Glutamatergic neuron (in vitro differentiated cells): ENCODE data around the gene POLR3GL. TPM values are rescaled to one million over a fixed set of nuclear protein-coding genes. Genes with fewer than 3 reads are reported as not detected.

Experiments
- DNase-seq: peaks from one replicate; pipeline ENCODE4 v3.0.0; 2022
- H3K27ac Mint-ChIP-seq: one replicate; pipeline ENCODE4 v1.8.0; 2020; ENCODE audit warnings: mild to moderate bottlenecking, mixed read lengths, inconsistent platforms; ENCODE audit not compliant: unreplicated experiment
- H3K27me3 Mint-ChIP-seq: one replicate; pipeline ENCODE4 v1.8.0; 2020; ENCODE audit warnings: mild to moderate bottlenecking, moderate library complexity, mixed read lengths, inconsistent platforms; ENCODE audit not compliant: unreplicated experiment
- H3K36me3 Mint-ChIP-seq: one replicate; pipeline ENCODE4 v1.8.0; 2020; ENCODE audit warnings: mild to moderate bottlenecking, mixed read lengths, inconsistent platforms; ENCODE audit not compliant: unreplicated experiment
- H3K4me1 Mint-ChIP-seq: one replicate; pipeline ENCODE4 v1.8.0; 2020; ENCODE audit warnings: mild to moderate bottlenecking, low read depth, mixed read lengths, inconsistent platforms; ENCODE audit not compliant: unreplicated experiment
- H3K4me3 Mint-ChIP-seq: one replicate; pipeline ENCODE4 v1.8.0; 2020; ENCODE audit warnings: mild to moderate bottlenecking, mixed read lengths, inconsistent platforms; ENCODE audit not compliant: unreplicated experiment
- H3K9me3 Mint-ChIP-seq: one replicate; pipeline ENCODE4 v1.8.0; 2020; ENCODE audit warnings: mild to moderate bottlenecking, moderate library complexity, mixed read lengths, inconsistent platforms; ENCODE audit not compliant: unreplicated experiment
- CTCF ChIP-seq: fragments of 200-600 bp; sonication (generic); IDR thresholded peaks from one replicate; pipeline ENCODE4 v1.5.0; 2021; ENCODE audit not compliant: partially characterized antibody, unreplicated experiment
- total RNA-seq: library from RNA; stranded (reverse); fragmentation: NEBNext Ultra II Directional; extraction: Animal tissue kit (Norgen Biotek cat#: 25700); gene quantifications from one replicate; pipeline ENCODE4 v1.2.1, GENCODE V29; 2021; ENCODE audit not compliant: unreplicated experiment

The POLR3GL gene
- total RNA-seq, 1 donor from 2014 or later = 13.2 TPM

- no peak overlapping the region for H3K27ac Mint-ChIP-seq
These were observed 37.2 kb downstream of the POLR3GL start for GRCh38 chr1:146001709-146002108.

GRCh38 chr1:146007489-146008133 lies 43.1 kb downstream of the POLR3GL start:
- H3K4me1 Mint-ChIP-seq = no peaks in the 10 kb centered on the region
- no peak overlapping the region for H3K4me3 Mint-ChIP-seq
- no peaks in the 10 kb centered on the region for H3K36me3 Mint-ChIP-seq
- H3K9me3 Mint-ChIP-seq = no peaks in the 10 kb centered on the region
- TF ChIP-seq CTCF = peak; percentile 52
- no peak for DNase-seq
- H3K27ac Mint-ChIP-seq = no peak overlapping the region
- no peaks in the 10 kb centered on the region for H3K27me3 Mint-ChIP-seq

More at GRCh38 chr1:146001709-146002108, 37.2 kb downstream of the POLR3GL start:
- no peak for TF ChIP-seq CTCF
- H3K4me3 Mint-ChIP-seq = no peak overlapping the region
- H3K4me1 Mint-ChIP-seq = peaks cover 14% of the 10 kb centered on the region
- H3K36me3 Mint-ChIP-seq = no peaks in the 10 kb centered on the region
- H3K27me3 Mint-ChIP-seq = peaks cover 3% of the 10 kb centered on the region
- no peak for DNase-seq
- H3K9me3 Mint-ChIP-seq = peaks cover 10% of the 10 kb centered on the region

GRCh38 chr1:146010126-146010738 lies 45.7 kb downstream of the POLR3GL start:
- Mint-ChIP-seq H3K9me3 (no peaks in the 10 kb centered on the region), H3K4me3 (no peak overlapping the region), H3K27me3 (no peaks in the 10 kb centered on the region), H3K4me1 (no peaks in the 10 kb centered on the region), H3K36me3 (no peaks in the 10 kb centered on the region), H3K27ac (no peak overlapping the region)
- DNase-seq = no peak
- no peak for TF ChIP-seq CTCF

- no peak for DNase-seq
- H3K9me3 Mint-ChIP-seq = no peaks in the 10 kb centered on the region
- peaks cover 2% of the 10 kb centered on the region for H3K27me3 Mint-ChIP-seq
- peak; percentile 11 for TF ChIP-seq CTCF
- no peaks in the 10 kb centered on the region for H3K4me1 Mint-ChIP-seq
- H3K27ac Mint-ChIP-seq = no peak overlapping the region
- H3K4me3 Mint-ChIP-seq = no peak overlapping the region
- no peaks in the 10 kb centered on the region for H3K36me3 Mint-ChIP-seq
These were observed 48.4 kb downstream of the POLR3GL start for GRCh38 chr1:146012703-146013558.

- Mint-ChIP-seq H3K27me3 (peaks cover 2% of the 10 kb centered on the region), H3K4me1 (no peaks in the 10 kb centered on the region), H3K9me3 (no peaks in the 10 kb centered on the region), H3K4me3 (no peak overlapping the region), H3K27ac (no peak overlapping the region), H3K36me3 (peaks cover 2% of the 10 kb centered on the region)
- no peak for TF ChIP-seq CTCF
- no peak for DNase-seq
These were observed 49.1 kb downstream of the POLR3GL start for GRCh38 chr1:146013559-146013922.
